Mucosa of rectum (tissue), 2 donors: ENCODE measurements around the gene KAT6B.

Experiments used
- H3K27ac ChIP-seq, 2 donors: one replicate each; pipeline ENCODE4 v1.7.0; 2013; ENCODE audit warnings: inconsistent platforms in 2 of 2, low read depth in 2 of 2, low read length in 2 of 2
- H3K27me3 ChIP-seq, 2 donors: one replicate each; pipeline ENCODE4 v1.7.0; 2013; ENCODE audit warnings: low read length in 2 of 2; ENCODE audit not compliant: control insufficient read depth in 2 of 2, insufficient read depth in 2 of 2
- H3K36me3 ChIP-seq, 2 donors: one replicate each; pipeline ENCODE4 v1.7.0; 2013; ENCODE audit warnings: low read length in 2 of 2; ENCODE audit not compliant: control insufficient read depth in 2 of 2, insufficient read depth in 2 of 2
- H3K4me1 ChIP-seq, 2 donors: one replicate each; pipeline ENCODE4 v1.7.0; 2013; ENCODE audit warnings: low read length in 2 of 2, mild to moderate bottlenecking in 1 of 2; ENCODE audit not compliant: control insufficient read depth in 2 of 2, insufficient read depth in 2 of 2
- H3K4me3 ChIP-seq, 2 donors: one replicate each; pipeline ENCODE4 v1.7.0; 2013; ENCODE audit warnings: low read length in 2 of 2
- H3K9ac ChIP-seq, 2 donors: one replicate each; pipeline ENCODE4 v1.7.0; 2013; ENCODE audit warnings: low read length in 2 of 2, low read depth in 1 of 2, mild to moderate bottlenecking in 1 of 2
- H3K9me3 ChIP-seq, 2 donors: one replicate each; pipeline ENCODE4 v1.7.0; 2013; ENCODE audit warnings: low read length in 2 of 2; ENCODE audit not compliant: control insufficient read depth in 2 of 2
- donor health status: healthy.
- donor health status: Normal muscosa, but diverticular disease.

Gene KAT6B

GRCh38 chr10:74937266-74937856 is 111.0 kb downstream of the KAT6B start:
- no peaks in the 10 kb centered on the region for H3K36me3 ChIP-seq
- H3K9me3 ChIP-seq, result no peaks in the 10 kb centered on the region
- H3K9ac ChIP-seq, result no peak overlapping the region
- H3K4me3 ChIP-seq, result no peak overlapping the region
- peaks cover 0 to 3% of the 10 kb centered on the region in 2 donors for H3K4me1 ChIP-seq
- no peak overlapping the region for H3K27ac ChIP-seq
- no peaks in the 10 kb centered on the region for H3K27me3 ChIP-seq

- H3K9me3 ChIP-seq, result no peaks in the 10 kb centered on the region
- H3K4me1 ChIP-seq, result peaks cover 7 to 13% of the 10 kb centered on the region in 2 donors
These were observed 117.8 kb downstream of the KAT6B start for GRCh38 chr10:74944205-74944604.

GRCh38 chr10:74947781-74948401 is 121.5 kb downstream of the KAT6B start:
- H3K4me1 ChIP-seq, result peaks cover 7 to 13% of the 10 kb centered on the region in 2 donors
- H3K27me3 ChIP-seq, result no peaks in the 10 kb centered on the region
- H3K27ac ChIP-seq, result no peak overlapping the region
- no peak overlapping the region for H3K9ac ChIP-seq
- H3K36me3 ChIP-seq, result no peaks in the 10 kb centered on the region
- no peaks in the 10 kb centered on the region for H3K9me3 ChIP-seq
- H3K4me3 ChIP-seq, result no peak overlapping the region

More at GRCh38 chr10:74944205-74944604, 117.8 kb downstream of the KAT6B start:
- Histone ChIP-seq H3K27ac (no peak overlapping the region), H3K36me3 (no peaks in the 10 kb centered on the region), H3K9ac (no peak overlapping the region), H3K27me3 (no peaks in the 10 kb centered on the region), H3K4me3 (no peak overlapping the region)

- no peak overlapping the region for H3K27ac ChIP-seq
- H3K4me1 ChIP-seq, result peaks cover 7 to 13% of the 10 kb centered on the region in 2 donors
- no peaks in the 10 kb centered on the region for H3K9me3 ChIP-seq
- no peak overlapping the region for H3K4me3 ChIP-seq
- H3K9ac ChIP-seq, result no peak overlapping the region
- no peaks in the 10 kb centered on the region for H3K27me3 ChIP-seq
- no peaks in the 10 kb centered on the region for H3K36me3 ChIP-seq
These were observed 122.8 kb downstream of the KAT6B start for GRCh38 chr10:74949034-74949832.

- H3K27me3 ChIP-seq, result no peaks in the 10 kb centered on the region
- H3K27ac ChIP-seq, result no peak overlapping the region
- no peak overlapping the region for H3K9ac ChIP-seq
- no peaks in the 10 kb centered on the region for H3K9me3 ChIP-seq
- no peak overlapping the region for H3K4me3 ChIP-seq
- peaks cover 7 to 13% of the 10 kb centered on the region in 2 donors for H3K4me1 ChIP-seq
- H3K36me3 ChIP-seq, result no peaks in the 10 kb centered on the region
These were observed 123.7 kb downstream of the KAT6B start for GRCh38 chr10:74949843-74950765.

GRCh38 chr10:74953214-74953613 is 126.8 kb downstream of the KAT6B start:
- Histone ChIP-seq H3K36me3 (no peaks in the 10 kb centered on the region), H3K27me3 (no peaks in the 10 kb centered on the region), H3K9me3 (no peaks in the 10 kb centered on the region), H3K4me1 (peaks cover 0 to 8% of the 10 kb centered on the region in 2 donors), H3K9ac (no peak overlapping the region), H3K27ac (no peak overlapping the region), H3K4me3 (no peak overlapping the region)

- Histone ChIP-seq H3K27ac (no peak overlapping the region), H3K9ac (no peak overlapping the region), H3K9me3 (no peaks in the 10 kb centered on the region), H3K27me3 (no peaks in the 10 kb centered on the region), H3K36me3 (peaks cover 0 to under 1% of the 10 kb centered on the region in 2 donors), H3K4me1 (no peaks in the 10 kb centered on the region), H3K4me3 (no peak overlapping the region)
These were observed 129.4 kb downstream of the KAT6B start for GRCh38 chr10:74955796-74956195.

- no peak overlapping the region for H3K27ac ChIP-seq
- H3K9me3 ChIP-seq, result no peaks in the 10 kb centered on the region
- no peaks in the 10 kb centered on the region for H3K27me3 ChIP-seq
- H3K4me3 ChIP-seq, result no peak overlapping the region
- H3K36me3 ChIP-seq, result peaks cover 0 to 4% of the 10 kb centered on the region in 2 donors
- H3K9ac ChIP-seq, result no peak overlapping the region
- H3K4me1 ChIP-seq, result no peaks in the 10 kb centered on the region
These were observed 130.2 kb downstream of the KAT6B start for GRCh38 chr10:74956555-74957111.

- Histone ChIP-seq H3K27ac (no peak overlapping the region), H3K4me3 (no peak overlapping the region), H3K4me1 (no peaks in the 10 kb centered on the region), H3K36me3 (peaks cover 0 to 4% of the 10 kb centered on the region in 2 donors), H3K9me3 (no peaks in the 10 kb centered on the region), H3K27me3 (no peaks in the 10 kb centered on the region), H3K9ac (no peak overlapping the region)
These were observed 131.0 kb downstream of the KAT6B start for GRCh38 chr10:74957285-74957961.
